Sigmoid colon (tissue), 7 donors: ENCODE measurements around the gene GDF2. TPM values are rescaled to one million over a fixed set of nuclear protein-coding genes. Genes with fewer than 3 reads are reported as not detected.

ENCODE experiments used
- DNase-seq: peaks from one replicate; pipeline ENCODE4 v3.0.0-alpha.2; 2019
- H3K27ac ChIP-seq, 4 donors: fragments of 200-600 bp; sonication (generic); one replicate each; pipeline ENCODE4 v1.5.1; 2016 to 2019; ENCODE audit warnings: mild to moderate bottlenecking in 1 of 4
- H3K27me3 ChIP-seq, 3 donors: fragments of 200-600 bp; sonication (generic); one replicate each; pipeline ENCODE4 v1.5.1; 2019; ENCODE audit warnings: mild to moderate bottlenecking in 1 of 3
- H3K36me3 ChIP-seq, 4 donors: fragments of 200-600 bp; sonication (generic); one replicate each; pipeline ENCODE4 v1.5.1; 2016 to 2019
- H3K4me1 ChIP-seq, 4 donors: fragments of 200-600 bp; sonication (generic); one replicate each; pipeline ENCODE4 v1.5.1; 2017 to 2019
- H3K4me3 ChIP-seq, 4 donors: fragments of 200-600 bp; sonication (generic); one replicate each; pipeline ENCODE4 v1.5.1; 2017 to 2019; ENCODE audit warnings: mild to moderate bottlenecking in 2 of 4, moderate library complexity in 1 of 4
- H3K9me3 ChIP-seq, 4 donors: fragments of 200-600 bp in 3 of 4; sonication (generic) in 3 of 4; one replicate each; pipeline versions ENCODE4 v1.5.1 to v1.6.1; 2013 to 2019
- CTCF ChIP-seq, 4 experiments: fragments of 450-650 bp in 3 of 4; fragments of 200-600 bp in 1 of 4; IDR thresholded peaks; one replicate each; pipeline ENCODE4 v1.5.1; 2016 to 2019; ENCODE audit warnings: antibody characterized with exemption in 4 of 4, mild to moderate bottlenecking in 3 of 4, moderate library complexity in 2 of 4
- EP300 ChIP-seq, 4 donors: sonication (generic); formaldehyde crosslinking; IDR thresholded peaks; one replicate each; pipeline ENCODE4 v1.6.1; 2017; ENCODE audit warnings: antibody characterized with exemption in 4 of 4
- POLR2A ChIP-seq, 2 donors: fragments of 450-650 bp; IDR thresholded peaks; one replicate each; pipeline ENCODE4 v1.6.1; 2016; ENCODE audit warnings: antibody characterized with exemption in 2 of 2, mild to moderate bottlenecking in 2 of 2, moderate library complexity in 2 of 2
- POLR2AphosphoS5 ChIP-seq, 4 donors: sonication (generic); formaldehyde crosslinking; IDR thresholded peaks; one replicate each; pipeline ENCODE4 v1.6.1; 2017; ENCODE audit warnings: antibody characterized with exemption in 4 of 4
- WGBS, 2 donors: extraction: QIAGEN DNeasy Blood & Tissue Kit; methylation state at CpG; one replicate each; pipeline ENCODE4 v1.1.7; 2013; 5-methylcytosine and 5-hydroxymethylcytosine counted together
- intact Hi-C: fragments of 100-400 bp; cut with DNase I; formaldehyde crosslinking; loops from one replicate; pipeline ENCODE4 v1.15.1; 2023
- polyA plus RNA-seq, 3 donors: library from polyadenylated mRNA; stranded (reverse); fragments of 200-250 nt; gene quantifications; one replicate each; pipeline ENCODE4 v1.2.3, GENCODE V29; 2013
- total RNA-seq, 4 donors: library from RNA; depleted of rRNA; stranded (reverse); fragments of >200 nt; gene quantifications; one replicate each; pipeline ENCODE4 v1.1.0, GENCODE V29; 2016
- donor health status: healthy with polysubstance abuse.
- donor health status: Bipolar disorder and iron deficiency.
- donor health status: healthy.

Gene GDF2
- total and polyA plus RNA-seq, 7 donors = not detected

GRCh38 chr10:47325303-47326291, 3.3 kb downstream of the GDF2 start:
- intact Hi-C loops = no loop called here
- Histone ChIP-seq H3K27ac (no peak overlapping the region), H3K4me1 (no peaks in the 10 kb centered on the region), H3K36me3 (no peaks in the 10 kb centered on the region), H3K9me3 (no peaks in the 10 kb centered on the region), H3K4me3 (no peak overlapping the region), H3K27me3 (no peaks in the 10 kb centered on the region)
- WGBS, 2 donors = 95% methylated on average over 30 of the region's 30 CpGs
- no peak for DNase-seq
- no peak for TF ChIP-seq EP300 (IDR thresholded peaks at IDR 0.05)
- no peak for TF ChIP-seq CTCF (IDR thresholded peaks at IDR 0.05)

GRCh38 chr10:47326306-47326926, 4.2 kb downstream of the GDF2 start:
- Histone ChIP-seq H3K27ac (no peak overlapping the region), H3K4me3 (no peak overlapping the region), H3K27me3 (no peaks in the 10 kb centered on the region), H3K9me3 (no peaks in the 10 kb centered on the region), H3K36me3 (no peaks in the 10 kb centered on the region), H3K4me1 (no peaks in the 10 kb centered on the region)
- 65 to 76% methylated on average over 5 of the region's 5 CpGs for WGBS, 2 donors
- DNase-seq = no peak
- intact Hi-C loops = no loop called here
- TF ChIP-seq POLR2A (IDR thresholded peaks at IDR 0.05) = no peak
- no peak for TF ChIP-seq EP300 (IDR thresholded peaks at IDR 0.05)
- TF ChIP-seq CTCF (IDR thresholded peaks at IDR 0.05) = no peak
- no peak for TF ChIP-seq POLR2AphosphoS5 (IDR thresholded peaks at IDR 0.05)

DNA sequence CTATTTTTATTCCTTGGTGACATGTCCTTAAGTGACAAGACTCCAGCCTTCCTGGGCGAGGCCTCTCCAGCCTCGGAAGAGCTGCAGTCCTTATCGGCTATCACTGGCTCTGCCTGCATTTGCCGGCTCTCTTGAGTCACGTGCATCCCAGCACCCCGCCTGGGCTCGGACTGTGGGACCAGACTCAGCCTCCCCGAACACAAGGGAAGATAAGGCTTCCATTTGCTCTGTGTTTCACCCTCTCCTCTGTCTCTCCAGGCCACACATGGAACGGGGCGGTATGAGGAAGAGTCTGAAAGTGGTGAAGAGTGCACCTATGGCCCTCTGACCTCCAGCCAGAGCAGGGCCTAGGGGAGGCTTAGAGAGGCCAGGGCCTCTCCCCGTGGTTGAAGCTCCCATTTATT, 4.7 kb downstream of the GDF2 start:
- Histone ChIP-seq H3K36me3 (no peaks in the 10 kb centered on the region), H3K9me3 (no peaks in the 10 kb centered on the region), H3K4me3 (no peak overlapping the region), H3K27me3 (no peaks in the 10 kb centered on the region), H3K27ac (no peak overlapping the region), H3K4me1 (no peaks in the 10 kb centered on the region)
- WGBS, 2 donors = 88 to 91% methylated on average over 11 of the region's 11 CpGs
- no peak for DNase-seq
- TF ChIP-seq CTCF (IDR thresholded peaks at IDR 0.05) = no peak
- no peak for TF ChIP-seq EP300 (IDR thresholded peaks at IDR 0.05)
- no peak for TF ChIP-seq POLR2AphosphoS5 (IDR thresholded peaks at IDR 0.05)
- TF ChIP-seq POLR2A (IDR thresholded peaks at IDR 0.05) = no peak
- intact Hi-C loops = no loop called here

DNA sequence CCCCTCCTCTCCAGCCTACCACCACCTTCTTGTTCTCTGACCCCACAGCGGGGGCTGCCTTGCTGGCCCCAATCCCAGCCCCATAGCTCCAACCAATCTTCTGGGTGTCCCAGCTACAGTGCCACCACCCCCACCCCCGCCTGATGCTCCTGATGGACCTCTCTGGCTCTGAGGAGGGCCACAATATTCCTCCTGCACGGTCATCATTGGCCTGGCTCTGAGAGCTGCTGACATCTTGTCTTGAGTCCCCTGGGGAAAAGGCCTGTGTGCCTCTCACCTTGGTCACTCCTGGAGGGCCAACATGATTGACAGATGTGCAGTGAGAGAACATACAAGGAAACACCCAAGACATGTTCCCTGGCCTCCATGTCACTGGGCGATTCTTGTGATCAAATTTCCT, 7.6 kb downstream of the GDF2 start:
- H3K9me3 ChIP-seq = no peaks in the 10 kb centered on the region
- no peaks in the 10 kb centered on the region for H3K27me3 ChIP-seq
- WGBS, 2 donors = 83 to 91% methylated on average over 4 of the region's 4 CpGs
- no peak for TF ChIP-seq CTCF (IDR thresholded peaks at IDR 0.05)
- TF ChIP-seq POLR2AphosphoS5 (IDR thresholded peaks at IDR 0.05) = no peak
- TF ChIP-seq POLR2A (IDR thresholded peaks at IDR 0.05) = no peak
- no peak for TF ChIP-seq EP300 (IDR thresholded peaks at IDR 0.05)
- no peak overlapping the region for H3K4me3 ChIP-seq
- H3K27ac ChIP-seq = no peak overlapping the region
- DNase-seq = no peak
- H3K36me3 ChIP-seq = no peaks in the 10 kb centered on the region
- intact Hi-C loops = no loop called here
- H3K4me1 ChIP-seq = no peaks in the 10 kb centered on the region
